ENCODE results near the gene DCLK2. TPM values are rescaled to one million over a fixed set of nuclear protein-coding genes. Genes with fewer than 3 reads are reported as not detected.

The DCLK2 gene
- total RNA-seq, 3 donors from 2014 or later (not counting 1 experiment from before 2014, with no cell fraction given) = 0.31 TPM; not detected in 2

DNA sequence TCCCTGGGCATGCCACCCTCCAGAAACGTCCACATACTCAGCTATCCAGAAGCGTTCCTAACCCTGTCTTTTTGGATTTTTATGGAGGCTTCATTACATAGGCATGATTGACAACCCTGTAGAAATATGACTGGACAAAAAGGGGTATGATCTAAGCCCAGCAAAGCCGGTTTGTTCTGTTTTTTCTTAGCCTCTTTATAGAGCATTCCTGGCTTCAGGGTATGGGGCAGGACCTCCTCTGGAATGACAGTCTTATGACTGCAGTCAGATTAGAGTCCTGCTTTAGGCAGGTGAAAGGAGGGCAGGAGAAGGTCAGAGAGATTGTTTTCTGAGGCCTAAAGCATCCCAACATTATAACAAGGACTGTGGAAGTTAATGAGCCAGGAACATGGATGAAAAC, 137.4 kb downstream of the DCLK2 start:
- no peaks in the 10 kb centered on the region for H3K9me3 ChIP-seq (ENCODE audit: control insufficient read depth, insufficient read depth, low read length)
- no peaks in the 10 kb centered on the region for H3K9me3 Mint-ChIP-seq
- 88% methylated on average over 3 of the region's 3 CpGs for WGBS (ENCODE audit: insufficient coverage)
- DNase-seq (no peak), ATAC-seq (no peak)
- no peak overlapping the region for H3K4me3 ChIP-seq (ENCODE audit: low read length)
- intact Hi-C loops (cut with micrococcal nuclease) = no loop called here
- no peaks in the 10 kb centered on the region for H3K36me3 Mint-ChIP-seq
- H3K36me3 ChIP-seq (ENCODE audit: control insufficient read depth, insufficient read depth, low read length) = no peaks in the 10 kb centered on the region
- H3K4me1 ChIP-seq (ENCODE audit: control insufficient read depth, insufficient read depth, low read length) = no peaks in the 10 kb centered on the region
- no peak overlapping the region for H3K4me3 Mint-ChIP-seq
- TF ChIP-seq, protein P1, sequence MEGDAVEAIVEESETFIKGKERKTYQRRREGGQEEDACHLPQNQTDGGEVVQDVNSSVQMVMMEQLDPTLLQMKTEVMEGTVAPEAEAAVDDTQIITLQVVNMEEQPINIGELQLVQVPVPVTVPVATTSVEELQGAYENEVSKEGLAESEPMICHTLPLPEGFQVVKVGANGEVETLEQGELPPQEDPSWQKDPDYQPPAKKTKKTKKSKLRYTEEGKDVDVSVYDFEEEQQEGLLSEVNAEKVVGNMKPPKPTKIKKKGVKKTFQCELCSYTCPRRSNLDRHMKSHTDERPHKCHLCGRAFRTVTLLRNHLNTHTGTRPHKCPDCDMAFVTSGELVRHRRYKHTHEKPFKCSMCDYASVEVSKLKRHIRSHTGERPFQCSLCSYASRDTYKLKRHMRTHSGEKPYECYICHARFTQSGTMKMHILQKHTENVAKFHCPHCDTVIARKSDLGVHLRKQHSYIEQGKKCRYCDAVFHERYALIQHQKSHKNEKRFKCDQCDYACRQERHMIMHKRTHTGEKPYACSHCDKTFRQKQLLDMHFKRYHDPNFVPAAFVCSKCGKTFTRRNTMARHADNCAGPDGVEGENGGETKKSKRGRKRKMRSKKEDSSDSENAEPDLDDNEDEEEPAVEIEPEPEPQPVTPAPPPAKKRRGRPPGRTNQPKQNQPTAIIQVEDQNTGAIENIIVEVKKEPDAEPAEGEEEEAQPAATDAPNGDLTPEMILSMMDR (IDR thresholded peaks at IDR 0.05) = no peak
- no peaks in the 10 kb centered on the region for H3K4me1 Mint-ChIP-seq
- H3K27me3 Mint-ChIP-seq (ENCODE audit: low read depth in 2 of 2) = peaks cover 0 to 4% of the 10 kb centered on the region in 2 donors
- no peak overlapping the region for H3K27ac Mint-ChIP-seq
- H3K27me3 ChIP-seq (ENCODE audit: control insufficient read depth, insufficient read depth, low read length) = no peaks in the 10 kb centered on the region
- H3K27ac ChIP-seq (ENCODE audit: low read length) = no peak overlapping the region

GRCh38 chr4:150216726-150217125, 138.5 kb downstream of the DCLK2 start:
- TF ChIP-seq, protein P1 (IDR thresholded peaks at IDR 0.05) = no peak
- H3K9me3 ChIP-seq (ENCODE audit: control insufficient read depth, insufficient read depth, low read length) = no peaks in the 10 kb centered on the region
- no peak overlapping the region for H3K27ac Mint-ChIP-seq
- DNase-seq (no peak), ATAC-seq (no peak)
- 87% methylated on average over 4 of the region's 5 CpGs for WGBS (ENCODE audit: insufficient coverage)
- H3K4me1 ChIP-seq (ENCODE audit: control insufficient read depth, insufficient read depth, low read length) = no peaks in the 10 kb centered on the region
- no peak overlapping the region for H3K4me3 Mint-ChIP-seq
- no peak overlapping the region for H3K4me3 ChIP-seq (ENCODE audit: low read length)
- no peaks in the 10 kb centered on the region for H3K4me1 Mint-ChIP-seq
- H3K27ac ChIP-seq (ENCODE audit: low read length) = no peak overlapping the region
- intact Hi-C loops (cut with micrococcal nuclease) = no loop called here
- no peaks in the 10 kb centered on the region for H3K36me3 ChIP-seq (ENCODE audit: control insufficient read depth, insufficient read depth, low read length)
- H3K9me3 Mint-ChIP-seq = no peaks in the 10 kb centered on the region
- peaks cover 0 to under 1% of the 10 kb centered on the region in 2 donors for H3K27me3 Mint-ChIP-seq (ENCODE audit: low read depth in 2 of 2)
- no peaks in the 10 kb centered on the region for H3K36me3 Mint-ChIP-seq
- H3K27me3 ChIP-seq (ENCODE audit: control insufficient read depth, insufficient read depth, low read length) = no peaks in the 10 kb centered on the region

GRCh38 chr4:150217192-150217591, 138.9 kb downstream of the DCLK2 start:
- Mint-ChIP-seq H3K27me3 (ENCODE audit: low read depth in 2 of 2) (no peaks in the 10 kb centered on the region), H3K4me1 (no peaks in the 10 kb centered on the region), H3K9me3 (no peaks in the 10 kb centered on the region), H3K36me3 (no peaks in the 10 kb centered on the region), H3K27ac (no peak overlapping the region), H3K4me3 (no peak overlapping the region)
- H3K4me1 ChIP-seq (ENCODE audit: control insufficient read depth, insufficient read depth, low read length) = no peaks in the 10 kb centered on the region
- DNase-seq (no peak), ATAC-seq (no peak)
- intact Hi-C loops (cut with micrococcal nuclease) = no loop called here
- 48% methylated on average over 3 of the region's 3 CpGs for WGBS (ENCODE audit: insufficient coverage)
- no peak overlapping the region for H3K4me3 ChIP-seq (ENCODE audit: low read length)
- H3K36me3 ChIP-seq (ENCODE audit: control insufficient read depth, insufficient read depth, low read length) = no peaks in the 10 kb centered on the region
- no peak overlapping the region for H3K27ac ChIP-seq (ENCODE audit: low read length)
- no peaks in the 10 kb centered on the region for H3K9me3 ChIP-seq (ENCODE audit: control insufficient read depth, insufficient read depth, low read length)
- no peaks in the 10 kb centered on the region for H3K27me3 ChIP-seq (ENCODE audit: control insufficient read depth, insufficient read depth, low read length)
- TF ChIP-seq, protein P1 (IDR thresholded peaks at IDR 0.05) = no peak

- Histone ChIP-seq H3K27me3 (ENCODE audit: control insufficient read depth, insufficient read depth, low read length) (no peaks in the 10 kb centered on the region), H3K4me1 (ENCODE audit: control insufficient read depth, insufficient read depth, low read length) (no peaks in the 10 kb centered on the region), H3K27ac (ENCODE audit: low read length) (no peak overlapping the region), H3K9me3 (ENCODE audit: control insufficient read depth, insufficient read depth, low read length) (no peaks in the 10 kb centered on the region), H3K4me3 (ENCODE audit: low read length) (no peak overlapping the region), H3K36me3 (ENCODE audit: control insufficient read depth, insufficient read depth, low read length) (no peaks in the 10 kb centered on the region)
- 88% methylated on average over 6 of the region's 8 CpGs for WGBS (ENCODE audit: insufficient coverage)
- Mint-ChIP-seq H3K4me1 (no peaks in the 10 kb centered on the region), H3K27me3 (ENCODE audit: low read depth in 2 of 2) (no peaks in the 10 kb centered on the region), H3K9me3 (no peaks in the 10 kb centered on the region), H3K4me3 (no peak overlapping the region), H3K36me3 (no peaks in the 10 kb centered on the region), H3K27ac (no peak overlapping the region)
- intact Hi-C loops (cut with micrococcal nuclease) = no loop called here
- ATAC-seq = no peak
- no peak for DNase-seq
- TF ChIP-seq, protein P1 (IDR thresholded peaks at IDR 0.05) = no peak
Measured at GRCh38 chr4:150217808-150218207, 139.6 kb downstream of the DCLK2 start.
